HCT116 (cell line): Measurements from ENCODE around the gene PDRG1.

ENCODE experiments used
- ELF1 ChIP-seq: IDR thresholded peaks from 2 replicates; pipeline ENCODE4 v1.6.1; 2012; ENCODE audit warnings: low read depth, borderline replicate concordance
- EZH2 ChIP-seq: fragments of 200-600 bp; sonication (generic); IDR thresholded peaks from 2 replicates; pipeline ENCODE4 v1.6.1; 2017; ENCODE audit warnings: antibody characterized with exemption, mixed run types
- FOSL1 ChIP-seq: IDR thresholded peaks from 2 replicates; pipeline ENCODE4 v1.6.1; 2012; ENCODE audit warnings: low read depth
- POLR2A ChIP-seq: IDR thresholded peaks from 2 replicates; pipeline ENCODE4 v1.7.0; 2011; ENCODE audit warnings: borderline replicate concordance; ENCODE audit not compliant: insufficient read depth, insufficient read length; ENCODE audit errors: extremely low read depth
- YY1 ChIP-seq: IDR thresholded peaks from 2 replicates; pipeline ENCODE4 v1.6.1; 2011; ENCODE audit warnings: low read length, low read depth, moderate library complexity, mild to moderate bottlenecking; ENCODE audit not compliant: insufficient replicate concordance; ENCODE audit errors: extremely low read depth
- TF ChIP-seq, protein P1 (sequence below), 3 experiments: fragments of 200-600 bp in 1 of 3; sonication (generic) in 1 of 3; IDR thresholded peaks in 2 of 3; conservative IDR thresholded peaks in 1 of 3; 2 replicates each; pipeline ENCODE4 v1.5.1; 2012 to 2017; ENCODE audit warnings: low read depth in 2 of 3, low read length in 2 of 3, antibody characterized with exemption in 1 of 3, borderline replicate concordance in 1 of 3, control low read depth in 1 of 3, mild to moderate bottlenecking in 1 of 3, mixed read lengths in 1 of 3, mixed run types in 1 of 3, moderate library complexity in 1 of 3; ENCODE audit not compliant: insufficient read depth in 1 of 3
- TF ChIP-seq, protein P2 (sequence below): IDR thresholded peaks from 2 replicates; pipeline ENCODE4 v1.6.1; 2012; ENCODE audit warnings: low read depth
- TF ChIP-seq, protein P3 (sequence below): IDR thresholded peaks from 2 replicates; pipeline ENCODE4 v1.6.1; 2012

DNA sequence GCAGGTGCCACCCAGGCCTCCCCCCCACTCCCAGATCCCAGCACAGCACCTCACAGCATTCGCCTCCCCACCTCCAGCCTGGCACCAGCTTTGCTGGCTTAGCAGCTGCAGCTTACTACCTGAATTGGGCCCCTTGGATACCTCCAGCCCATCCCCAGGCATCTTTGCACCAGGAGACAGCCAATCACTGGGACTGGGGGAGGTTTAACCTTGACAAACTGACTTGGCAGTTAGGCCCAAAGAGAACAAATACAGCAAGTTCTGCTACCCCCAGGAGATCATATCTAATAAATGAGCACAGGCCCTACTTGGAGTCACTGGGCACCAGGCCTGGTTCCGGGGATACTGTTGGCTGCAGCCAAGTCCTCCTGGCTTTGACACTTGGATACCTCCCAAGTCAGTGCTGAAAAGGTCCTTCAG lies 8.8 kb downstream of the PDRG1 start:
- no peak for TF ChIP-seq YY1
- no peak for TF ChIP-seq ELF1
- TF ChIP-seq, protein P1, sequence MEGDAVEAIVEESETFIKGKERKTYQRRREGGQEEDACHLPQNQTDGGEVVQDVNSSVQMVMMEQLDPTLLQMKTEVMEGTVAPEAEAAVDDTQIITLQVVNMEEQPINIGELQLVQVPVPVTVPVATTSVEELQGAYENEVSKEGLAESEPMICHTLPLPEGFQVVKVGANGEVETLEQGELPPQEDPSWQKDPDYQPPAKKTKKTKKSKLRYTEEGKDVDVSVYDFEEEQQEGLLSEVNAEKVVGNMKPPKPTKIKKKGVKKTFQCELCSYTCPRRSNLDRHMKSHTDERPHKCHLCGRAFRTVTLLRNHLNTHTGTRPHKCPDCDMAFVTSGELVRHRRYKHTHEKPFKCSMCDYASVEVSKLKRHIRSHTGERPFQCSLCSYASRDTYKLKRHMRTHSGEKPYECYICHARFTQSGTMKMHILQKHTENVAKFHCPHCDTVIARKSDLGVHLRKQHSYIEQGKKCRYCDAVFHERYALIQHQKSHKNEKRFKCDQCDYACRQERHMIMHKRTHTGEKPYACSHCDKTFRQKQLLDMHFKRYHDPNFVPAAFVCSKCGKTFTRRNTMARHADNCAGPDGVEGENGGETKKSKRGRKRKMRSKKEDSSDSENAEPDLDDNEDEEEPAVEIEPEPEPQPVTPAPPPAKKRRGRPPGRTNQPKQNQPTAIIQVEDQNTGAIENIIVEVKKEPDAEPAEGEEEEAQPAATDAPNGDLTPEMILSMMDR (IDR thresholded peaks at IDR 0.05 in 2 of 3, conservative IDR thresholded peaks at IDR 0.05 in 1 of 3; ENCODE audit: borderline replicate concordance in 1 of 3, insufficient read depth in 1 of 3, low read depth in 2 of 3, low read length in 2 of 3): no peak
- TF ChIP-seq POLR2A: no peak
- TF ChIP-seq, protein P2, sequence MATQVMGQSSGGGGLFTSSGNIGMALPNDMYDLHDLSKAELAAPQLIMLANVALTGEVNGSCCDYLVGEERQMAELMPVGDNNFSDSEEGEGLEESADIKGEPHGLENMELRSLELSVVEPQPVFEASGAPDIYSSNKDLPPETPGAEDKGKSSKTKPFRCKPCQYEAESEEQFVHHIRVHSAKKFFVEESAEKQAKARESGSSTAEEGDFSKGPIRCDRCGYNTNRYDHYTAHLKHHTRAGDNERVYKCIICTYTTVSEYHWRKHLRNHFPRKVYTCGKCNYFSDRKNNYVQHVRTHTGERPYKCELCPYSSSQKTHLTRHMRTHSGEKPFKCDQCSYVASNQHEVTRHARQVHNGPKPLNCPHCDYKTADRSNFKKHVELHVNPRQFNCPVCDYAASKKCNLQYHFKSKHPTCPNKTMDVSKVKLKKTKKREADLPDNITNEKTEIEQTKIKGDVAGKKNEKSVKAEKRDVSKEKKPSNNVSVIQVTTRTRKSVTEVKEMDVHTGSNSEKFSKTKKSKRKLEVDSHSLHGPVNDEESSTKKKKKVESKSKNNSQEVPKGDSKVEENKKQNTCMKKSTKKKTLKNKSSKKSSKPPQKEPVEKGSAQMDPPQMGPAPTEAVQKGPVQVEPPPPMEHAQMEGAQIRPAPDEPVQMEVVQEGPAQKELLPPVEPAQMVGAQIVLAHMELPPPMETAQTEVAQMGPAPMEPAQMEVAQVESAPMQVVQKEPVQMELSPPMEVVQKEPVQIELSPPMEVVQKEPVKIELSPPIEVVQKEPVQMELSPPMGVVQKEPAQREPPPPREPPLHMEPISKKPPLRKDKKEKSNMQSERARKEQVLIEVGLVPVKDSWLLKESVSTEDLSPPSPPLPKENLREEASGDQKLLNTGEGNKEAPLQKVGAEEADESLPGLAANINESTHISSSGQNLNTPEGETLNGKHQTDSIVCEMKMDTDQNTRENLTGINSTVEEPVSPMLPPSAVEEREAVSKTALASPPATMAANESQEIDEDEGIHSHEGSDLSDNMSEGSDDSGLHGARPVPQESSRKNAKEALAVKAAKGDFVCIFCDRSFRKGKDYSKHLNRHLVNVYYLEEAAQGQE: no peak
- TF ChIP-seq EZH2: no peak
- TF ChIP-seq, protein P3, sequence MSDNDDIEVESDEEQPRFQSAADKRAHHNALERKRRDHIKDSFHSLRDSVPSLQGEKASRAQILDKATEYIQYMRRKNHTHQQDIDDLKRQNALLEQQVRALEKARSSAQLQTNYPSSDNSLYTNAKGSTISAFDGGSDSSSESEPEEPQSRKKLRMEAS: no peak
- TF ChIP-seq FOSL1: no peak
